Ascending aorta (tissue), 2 donors: ENCODE measurements around the gene TMEM219. TPM values are rescaled to one million over a fixed set of nuclear protein-coding genes. Genes with fewer than 3 reads are reported as not detected.

Source experiments
- DNase-seq, 2 donors: peaks; one replicate each; pipeline ENCODE4 v3.0.0-alpha.2; 2019; ENCODE audit warnings: low spot score in 2 of 2
- H3K27ac ChIP-seq, 2 donors: fragments of 200-600 bp; sonication (generic); one replicate each; pipeline ENCODE4 v1.5.1; 2016 to 2017; ENCODE audit warnings: mild to moderate bottlenecking in 1 of 2
- H3K27me3 ChIP-seq: fragments of 200-600 bp; sonication (generic); one replicate; pipeline ENCODE4 v1.5.1; 2017
- H3K36me3 ChIP-seq, 2 donors: fragments of 200-600 bp; sonication (generic); one replicate each; pipeline ENCODE4 v1.5.1; 2016
- H3K4me1 ChIP-seq, 2 donors: fragments of 200-600 bp; sonication (generic); one replicate each; pipeline ENCODE4 v1.5.1; 2016 to 2017; ENCODE audit warnings: mild to moderate bottlenecking in 1 of 2
- H3K4me3 ChIP-seq, 2 donors: fragments of 200-600 bp; sonication (generic); one replicate each; pipeline ENCODE4 v1.5.1; 2016 to 2017; ENCODE audit warnings: mild to moderate bottlenecking in 1 of 2
- H3K9me3 ChIP-seq, 2 donors: fragments of 200-600 bp; sonication (generic); one replicate each; pipeline ENCODE4 v1.5.1; 2016
- CTCF ChIP-seq, 3 experiments: fragments of 200-600 bp in 2 of 3; fragments of 450-650 bp in 1 of 3; sonication (generic) in 2 of 3; IDR thresholded peaks; one replicate each; pipeline ENCODE4 v1.5.1; 2016 to 2019; ENCODE audit warnings: antibody characterized with exemption in 3 of 3, mild to moderate bottlenecking in 1 of 3, moderate library complexity in 1 of 3
- intact Hi-C: fragments of 100-400 bp; cut with DNase I; formaldehyde crosslinking; loops from one replicate; pipeline ENCODE4 v1.15.1; 2023
- total RNA-seq: library from RNA; depleted of rRNA; stranded (reverse); fragments of >200 nt; gene quantifications from one replicate; pipeline ENCODE4 v1.1.0, GENCODE V29; 2016

Gene TMEM219
- total RNA-seq, 1 donor from 2014 or later, result 49.2 TPM

- Histone ChIP-seq H3K4me1 (peaks cover 4 to 15% of the 10 kb centered on the region in 2 donors), H3K9me3 (no peaks in the 10 kb centered on the region), H3K27ac (no peak overlapping the region), H3K4me3 (no peak overlapping the region), H3K27me3 (no peaks in the 10 kb centered on the region), H3K36me3 (peaks cover 39 to 57% of the 10 kb centered on the region in 2 donors)
- no peak for TF ChIP-seq CTCF (IDR thresholded peaks at IDR 0.05)
- intact Hi-C loops, result no loop called here
- DNase-seq, result no peak
These were observed 31.5 kb downstream of the TMEM219 start for GRCh38 chr16:29993191-29993902.

GRCh38 chr16:29993903-29994599, 32.2 kb downstream of the TMEM219 start:
- peak overlapping the region in 1 of 2 donors; percentile 69 for H3K4me3 ChIP-seq
- peaks cover 32 to 52% of the 10 kb centered on the region in 2 donors for H3K36me3 ChIP-seq
- peak overlapping the region in 1 of 2 donors; percentile 91 for H3K27ac ChIP-seq
- DNase-seq, result no peak
- intact Hi-C loops, result no loop called here
- TF ChIP-seq CTCF (IDR thresholded peaks at IDR 0.05), result no peak
- no peaks in the 10 kb centered on the region for H3K27me3 ChIP-seq
- no peaks in the 10 kb centered on the region for H3K9me3 ChIP-seq
- H3K4me1 ChIP-seq, result peaks cover 4 to 15% of the 10 kb centered on the region in 2 donors

GRCh38 chr16:29994600-29995323, 32.9 kb downstream of the TMEM219 start:
- H3K4me1 ChIP-seq, result peaks cover 4 to 15% of the 10 kb centered on the region in 2 donors
- intact Hi-C loops, result loop anchor here (5.0 kb wide), 3 partner anchors 58 to 187 kb away; partner anchors contain the start of genes MAZ and MVP
- TF ChIP-seq CTCF (IDR thresholded peaks at IDR 0.05), result no peak
- DNase-seq, result no peak
- H3K36me3 ChIP-seq, result peaks cover 28 to 45% of the 10 kb centered on the region in 2 donors
- peak overlapping the region; percentile 69 to 77 for H3K4me3 ChIP-seq
- H3K27ac ChIP-seq, result peak overlapping the region; percentile 84 to 91
- H3K27me3 ChIP-seq, result no peaks in the 10 kb centered on the region
- no peaks in the 10 kb centered on the region for H3K9me3 ChIP-seq

- TF ChIP-seq CTCF (IDR thresholded peaks at IDR 0.05), result no peak
- H3K4me3 ChIP-seq, result peak within 1 kb of the TSS; percentile 69 to 77
- no peaks in the 10 kb centered on the region for H3K9me3 ChIP-seq
- H3K27me3 ChIP-seq, result no peaks in the 10 kb centered on the region
- peak within 1 kb of the TSS; percentile 84 to 91 for H3K27ac ChIP-seq
- H3K4me1 ChIP-seq, result peaks cover 4 to 15% of the 10 kb centered on the region in 2 donors
- intact Hi-C loops, result loop anchor here (5.0 kb wide), 3 partner anchors 57 to 188 kb away; partner anchors contain the start of genes MAZ and MVP
- H3K36me3 ChIP-seq, result peaks cover 25 to 44% of the 10 kb centered on the region in 2 donors
- DNase-seq, result peak in 1 of 2 donors; percentile 92
These were observed 33.5 kb downstream of the TMEM219 start, which contains the start of gene HIRIP3 for GRCh38 chr16:29995324-29995910. Gene HIRIP3, minus strand, starts transcription at chr16:29995617. Its CDS starts 12 bp downstream, at chr16:29995605.
